Measurements from ENCODE around the gene RCC2.
"Not testable (repeated sequence)": the region's sequence is repeated elsewhere in the genome, so short reads cannot be mapped to it uniquely, and the experiment has no call there.

The RCC2 gene

GRCh38 chr1:17439250-17440073 is at the start of gene RCC2:
TSS of gene RCC2 (minus strand) at chr1:17439677. CDS start at chr1:17438514, 1,163 bp downstream.
- DNase-seq (ENCODE audit: low read depth in 2 of 2): peak; percentile 63 to 67

GRCh38 chr1:17486242-17486641 is 46.8 kb upstream of the RCC2 start:
- DNase-seq (ENCODE audit: low read depth in 2 of 2): no peak

GRCh38 chr1:17485281-17485680 is 45.8 kb upstream of the RCC2 start:
- no peak for DNase-seq (ENCODE audit: low read depth in 2 of 2)

GRCh38 chr1:17481981-17482380 is 42.5 kb upstream of the RCC2 start:
- not testable (repeated sequence) for DNase-seq (ENCODE audit: low read depth in 2 of 2)

GRCh38 chr1:17480846-17481245 is 41.4 kb upstream of the RCC2 start:
- DNase-seq (ENCODE audit: low read depth in 2 of 2): no peak

- DNase-seq (ENCODE audit: low read depth in 2 of 2): peak in 1 of 2 experiments; percentile 4
These were observed 36.3 kb upstream of the RCC2 start for GRCh38 chr1:17475752-17476151.

- DNase-seq (ENCODE audit: low read depth in 2 of 2): not testable (repeated sequence)
These were observed 35.5 kb upstream of the RCC2 start for GRCh38 chr1:17474836-17475555.

GRCh38 chr1:17472814-17473213 is 33.3 kb upstream of the RCC2 start:
- DNase-seq (ENCODE audit: low read depth in 2 of 2): no peak

- DNase-seq (ENCODE audit: low read depth in 2 of 2): no peak
These were observed 31.9 kb upstream of the RCC2 start for GRCh38 chr1:17471393-17471792.

- no peak for DNase-seq (ENCODE audit: low read depth in 2 of 2)
These were observed 30.7 kb upstream of the RCC2 start for GRCh38 chr1:17470021-17470799.

GRCh38 chr1:17468357-17469265 is 29.1 kb upstream of the RCC2 start:
- not testable (repeated sequence) for DNase-seq (ENCODE audit: low read depth in 2 of 2)

- DNase-seq (ENCODE audit: low read depth in 2 of 2): no peak
These were observed 26.9 kb upstream of the RCC2 start for GRCh38 chr1:17466359-17466758.

- no peak for DNase-seq (ENCODE audit: low read depth in 2 of 2)
These were observed 25.8 kb upstream of the RCC2 start for GRCh38 chr1:17465228-17465627.

- DNase-seq (ENCODE audit: low read depth in 2 of 2): no peak
These were observed 24.5 kb upstream of the RCC2 start for GRCh38 chr1:17463991-17464390.

GRCh38 chr1:17462669-17463068 is 23.2 kb upstream of the RCC2 start:
- DNase-seq (ENCODE audit: low read depth in 2 of 2): no peak

- no peak for DNase-seq (ENCODE audit: low read depth in 2 of 2)
These were observed 20.7 kb upstream of the RCC2 start for GRCh38 chr1:17460219-17460618.

GRCh38 chr1:17458794-17459193 is 19.3 kb upstream of the RCC2 start:
- DNase-seq (ENCODE audit: low read depth in 2 of 2): no peak

GRCh38 chr1:17452686-17453085 is 13.2 kb upstream of the RCC2 start:
- DNase-seq (ENCODE audit: low read depth in 2 of 2): no peak

GRCh38 chr1:17452203-17452602 is 12.7 kb upstream of the RCC2 start:
- not testable (repeated sequence) for DNase-seq (ENCODE audit: low read depth in 2 of 2)

- no peak for DNase-seq (ENCODE audit: low read depth in 2 of 2)
These were observed 12.3 kb upstream of the RCC2 start for GRCh38 chr1:17451731-17452130.

GRCh38 chr1:17447501-17447992 is 8.1 kb upstream of the RCC2 start:
- DNase-seq (ENCODE audit: low read depth in 2 of 2): no peak

All from fibroblast of skin of left quadriceps (primary cell).